Measurements from ENCODE around the gene KCTD1.

KCTD1 gene

DNA sequence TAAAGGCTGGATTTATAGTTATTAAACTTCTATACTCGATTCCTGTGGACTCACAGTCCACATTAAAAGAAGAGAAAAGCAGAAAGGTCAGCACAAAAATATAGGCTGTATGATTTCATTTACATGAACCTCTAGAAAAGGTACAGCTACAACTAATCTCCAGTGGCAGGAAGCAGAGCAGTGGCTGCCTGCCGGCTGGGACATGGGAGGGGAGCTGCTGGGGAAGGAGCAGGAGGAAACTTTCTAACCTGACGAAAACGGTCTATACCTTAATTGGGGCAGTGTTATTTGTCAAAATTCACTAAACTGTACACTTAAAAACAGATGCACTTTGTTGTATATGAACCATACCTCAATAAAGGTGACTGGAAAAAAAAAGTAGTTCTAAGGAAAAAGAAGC, 26.7 kb downstream of the KCTD1 start:
- DNase-seq, result no peak

DNA sequence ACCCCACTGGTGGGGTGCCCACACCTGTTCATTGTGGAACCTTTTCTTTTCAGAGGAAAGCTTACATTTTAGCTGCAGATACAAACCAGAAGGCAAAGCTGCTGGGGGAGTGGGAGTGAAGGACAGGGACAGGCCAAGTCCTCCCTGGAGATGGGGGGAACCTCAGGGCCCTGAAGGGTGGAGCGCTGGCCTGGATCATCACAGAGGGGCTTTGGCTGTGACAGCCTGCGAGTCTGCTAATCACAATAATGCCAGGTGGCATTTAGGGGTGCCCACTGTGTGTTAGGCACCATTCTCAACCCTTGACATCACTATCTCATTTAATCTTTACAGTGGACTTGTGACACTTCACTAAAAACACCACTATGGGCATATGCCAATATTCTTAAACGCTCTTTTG, 27.4 kb downstream of the KCTD1 start:
- DNase-seq, result no peak

DNA sequence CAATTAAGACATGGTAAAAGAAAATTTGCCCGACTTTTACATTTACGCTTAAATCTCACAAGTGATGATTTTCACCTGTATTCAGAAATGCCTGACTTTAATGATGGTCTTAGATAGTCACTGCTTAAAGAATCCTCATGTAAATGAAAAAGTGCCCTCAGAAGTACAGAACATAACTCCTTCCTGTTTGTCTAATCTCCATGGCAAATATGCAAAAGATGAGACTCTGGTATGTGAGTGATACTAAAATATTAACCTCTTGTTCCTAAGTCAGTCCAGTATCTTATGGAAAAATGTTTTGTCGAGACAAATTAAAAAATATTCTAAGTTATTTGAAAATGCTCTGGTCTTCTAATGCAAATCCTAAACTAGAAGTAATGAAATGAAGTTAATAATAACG, 29.2 kb downstream of the KCTD1 start:
- no peak for DNase-seq

DNA sequence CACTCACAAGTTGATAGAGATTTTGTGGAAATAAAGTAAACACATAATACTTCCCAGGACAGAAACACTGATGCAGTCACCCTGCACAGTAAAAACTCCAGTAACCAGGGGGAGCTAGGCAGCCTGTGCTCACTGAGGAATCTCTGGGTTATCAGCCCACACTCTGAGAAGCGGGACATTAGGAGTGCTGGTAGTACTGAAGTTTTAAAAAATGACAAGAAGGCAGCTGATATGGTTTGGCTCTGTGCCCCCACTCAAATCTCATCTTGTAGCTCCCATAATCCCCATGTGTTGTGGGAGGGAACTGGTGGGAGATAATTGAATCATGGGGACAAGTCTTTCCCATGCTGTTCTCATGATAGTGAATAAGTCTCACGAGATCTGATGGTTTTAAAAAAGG, 31.4 kb downstream of the KCTD1 start:
- DNase-seq, result no peak

DNA sequence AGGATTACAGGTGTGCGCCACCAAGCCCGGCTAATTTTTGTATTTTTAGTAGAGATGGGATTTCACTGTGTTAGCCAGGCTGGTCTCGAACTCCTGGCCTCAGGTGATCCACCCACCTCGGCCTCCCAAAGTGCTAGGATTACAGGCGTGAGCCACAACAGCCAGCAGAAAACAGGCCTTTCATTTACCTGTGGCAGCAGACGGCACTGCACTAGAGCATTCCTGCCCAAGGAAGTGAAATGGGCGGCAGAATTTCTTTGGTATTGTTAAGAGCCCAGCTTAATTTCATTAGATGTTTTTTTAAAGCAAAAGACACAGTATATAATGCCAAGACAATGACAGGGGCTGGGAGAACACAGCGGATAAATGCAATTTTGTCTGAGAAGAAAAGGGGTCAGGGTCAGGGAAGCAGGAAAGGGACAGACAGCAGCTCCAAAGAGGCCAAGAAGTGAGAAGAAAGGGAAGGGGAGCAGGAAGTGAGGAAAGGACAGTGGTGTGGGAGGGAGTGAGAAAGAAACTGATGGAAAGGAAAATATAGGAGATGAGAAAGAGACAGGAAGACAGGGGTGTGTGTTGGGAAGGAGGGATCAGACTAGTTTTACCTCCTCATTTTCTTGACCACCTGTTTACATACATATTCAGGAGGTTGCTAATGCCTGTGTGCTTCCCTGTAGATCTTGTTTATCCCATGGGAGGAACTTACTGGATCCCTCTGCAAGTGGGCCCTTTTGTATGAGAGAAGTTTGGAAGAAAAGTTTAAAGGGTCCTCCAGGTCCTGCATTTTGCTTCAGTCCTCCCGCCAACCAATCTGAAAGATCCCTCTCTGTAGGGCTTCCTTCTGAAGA, 32.5 kb downstream of the KCTD1 start:
- no peak for DNase-seq

DNA sequence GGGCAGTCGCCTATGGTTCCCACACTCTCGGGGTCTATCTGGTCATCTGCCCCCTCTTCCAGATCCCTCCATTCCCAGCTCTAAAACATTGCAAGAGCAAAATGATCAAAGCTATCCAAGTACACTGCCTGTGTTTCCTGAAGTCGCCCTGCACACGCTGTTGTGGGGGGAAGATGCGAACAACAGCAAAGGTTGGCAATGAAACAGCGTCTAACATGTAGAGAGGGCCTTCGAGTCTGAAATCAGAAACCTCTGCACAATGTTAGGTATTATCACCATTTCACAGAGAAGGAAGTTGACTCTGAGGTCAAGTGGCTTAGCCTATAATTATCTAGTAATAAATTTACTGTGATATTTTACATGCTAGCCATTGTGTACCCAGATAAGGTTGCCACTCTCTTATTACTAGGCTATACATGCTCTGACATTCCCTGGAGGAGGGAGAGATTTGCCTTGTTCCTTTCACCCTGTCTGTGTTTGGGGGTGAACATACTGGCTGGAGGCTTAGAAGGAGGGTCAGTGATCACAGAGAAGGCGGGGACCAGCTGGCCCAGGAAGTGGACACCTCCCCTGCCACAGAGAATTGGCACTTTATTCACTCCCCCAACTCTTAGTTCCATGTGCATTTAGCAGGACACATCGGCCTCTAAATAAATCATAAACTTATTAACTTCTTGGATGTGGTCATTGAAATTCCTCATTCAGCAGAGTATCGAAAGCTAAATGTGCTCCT, 36.8 kb downstream of the KCTD1 start:
- DNase-seq, result no peak

- DNase-seq, result no peak
These were observed 38.0 kb downstream of the KCTD1 start for GRCh38 chr18:26510337-26510736.

GRCh38 chr18:26506012-26506411, 42.3 kb downstream of the KCTD1 start:
- DNase-seq, result no peak

GRCh38 chr18:26504831-26505230, 43.5 kb downstream of the KCTD1 start:
- DNase-seq, result no peak

GRCh38 chr18:26503382-26503781, 45.0 kb downstream of the KCTD1 start:
- DNase-seq, result no peak

GRCh38 chr18:26502823-26503222, 45.5 kb downstream of the KCTD1 start:
- DNase-seq, result no peak

- no peak for DNase-seq
These were observed 50.5 kb downstream of the KCTD1 start for GRCh38 chr18:26497866-26498265.

DNA sequence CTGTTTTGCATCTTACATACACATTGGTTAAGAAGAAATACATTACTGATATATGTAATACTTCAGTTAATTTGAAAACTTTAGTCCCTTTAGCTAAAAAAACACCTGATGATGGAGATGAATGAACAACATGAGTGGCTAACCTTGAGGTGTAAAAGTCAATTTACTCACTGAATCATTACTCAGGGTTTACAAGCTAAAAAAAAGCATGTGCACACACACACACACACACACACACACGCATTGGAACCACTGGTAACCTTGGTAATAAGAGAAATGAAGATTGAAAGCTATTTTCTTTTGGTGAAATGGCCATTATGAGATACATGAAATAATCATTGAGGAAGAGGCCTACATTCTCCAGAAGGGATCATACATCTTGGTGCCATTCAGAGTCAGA, 51.8 kb downstream of the KCTD1 start:
- no peak for DNase-seq

DNA sequence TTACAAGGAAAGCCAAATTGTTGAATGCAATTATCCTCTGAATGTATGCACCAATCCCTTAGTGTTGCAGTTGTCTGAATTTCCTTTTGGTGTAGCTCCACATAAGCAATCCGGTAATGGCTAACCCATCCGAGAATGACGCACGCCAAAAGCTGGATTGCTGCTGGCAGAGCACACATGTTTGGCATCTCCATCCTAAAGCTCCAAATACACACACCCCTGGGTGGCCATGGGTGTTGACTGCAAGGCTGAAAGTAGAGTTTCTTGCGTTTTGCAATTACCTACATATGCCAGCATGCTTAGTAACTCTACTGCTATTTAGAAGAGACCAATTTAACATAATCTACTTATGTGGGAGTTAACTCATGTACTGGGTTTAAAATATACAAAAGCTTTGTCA, 53.1 kb downstream of the KCTD1 start:
- DNase-seq, result no peak

DNA sequence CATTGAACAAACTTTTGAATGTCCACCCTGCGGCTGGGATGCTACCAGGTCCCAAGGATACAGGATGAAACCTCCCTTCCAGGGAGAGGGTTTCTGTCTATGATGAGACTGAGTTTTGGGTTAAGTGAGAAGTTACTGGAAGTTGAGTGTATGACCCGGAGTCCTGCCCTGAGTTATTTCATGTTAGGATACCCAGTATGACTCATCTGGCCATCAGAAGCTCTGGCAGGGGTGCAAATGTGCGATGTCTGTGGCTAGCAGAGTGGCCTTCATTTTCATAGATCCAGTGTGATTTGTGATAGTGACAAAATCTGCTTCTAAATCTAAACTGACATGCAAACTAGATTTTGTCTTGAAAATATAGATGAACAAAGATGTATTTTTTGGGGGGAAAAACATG, 55.3 kb downstream of the KCTD1 start:
- no peak for DNase-seq

- no peak for DNase-seq
These were observed 57.0 kb downstream of the KCTD1 start for GRCh38 chr18:26491194-26491816.

DNA sequence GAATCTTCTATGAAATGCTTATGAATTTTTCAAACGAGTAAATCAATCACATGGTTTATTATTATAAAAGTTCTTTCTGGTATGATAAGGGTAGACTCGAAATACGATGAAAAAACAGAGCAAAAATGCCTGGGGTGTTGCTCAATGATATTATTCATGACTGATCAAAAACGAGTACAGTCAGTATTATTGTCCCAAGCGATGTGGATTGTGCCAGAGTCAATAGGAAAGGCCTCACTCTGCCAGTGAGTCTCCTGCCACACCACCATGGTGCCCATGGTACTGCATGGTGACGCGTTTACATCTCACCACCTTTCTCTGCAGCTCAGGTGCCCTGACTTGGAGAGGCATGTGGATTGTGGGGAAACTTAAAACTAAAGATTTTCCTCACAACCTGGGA, 58.5 kb downstream of the KCTD1 start:
- no peak for DNase-seq

- DNase-seq, result no peak
These were observed 59.2 kb downstream of the KCTD1 start for GRCh38 chr18:26489191-26489590.

- DNase-seq, result no peak
These were observed 59.8 kb downstream of the KCTD1 start for GRCh38 chr18:26488417-26489009.

- DNase-seq, result no peak
These were observed 60.9 kb downstream of the KCTD1 start for GRCh38 chr18:26487437-26487836.

DNA sequence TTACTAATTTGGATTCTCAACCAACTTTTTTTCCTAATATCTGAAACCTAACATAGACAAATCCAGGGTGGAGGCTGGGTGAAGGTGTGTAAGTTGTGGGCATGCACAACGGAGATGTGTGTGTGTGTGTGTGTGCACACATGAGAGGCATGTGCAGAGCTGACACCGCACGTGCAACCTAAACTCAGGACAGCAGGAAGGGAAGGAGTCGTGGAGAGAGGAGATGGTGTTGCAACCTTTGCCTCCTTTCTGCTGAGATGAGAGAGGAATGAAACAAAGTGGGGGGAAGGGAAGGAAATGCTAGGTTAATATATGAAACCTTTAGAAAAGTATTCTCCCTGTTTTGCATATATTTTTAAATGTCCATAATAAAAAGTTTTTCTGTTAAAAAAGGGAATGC, 64.7 kb downstream of the KCTD1 start:
- no peak for DNase-seq

DNA sequence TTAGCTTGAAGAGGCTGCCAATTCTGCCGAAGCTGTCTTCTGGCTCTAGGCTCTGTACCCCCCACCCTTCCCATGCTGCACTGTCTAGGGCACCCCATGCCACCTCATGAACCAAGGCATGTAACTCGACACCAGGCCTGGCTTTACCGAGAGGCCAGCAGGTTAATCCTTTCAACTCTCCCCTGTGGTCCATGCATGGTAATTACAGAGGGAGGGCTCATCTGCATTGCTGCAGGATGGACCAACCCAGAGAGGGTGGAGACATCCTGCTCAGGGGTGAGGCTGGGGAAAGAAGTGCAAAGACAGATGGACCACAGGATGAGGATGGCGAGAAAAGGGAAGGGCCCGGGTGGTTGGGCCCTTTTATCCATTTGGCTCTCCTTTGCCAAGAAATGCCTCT, 65.8 kb downstream of the KCTD1 start:
- DNase-seq, result no peak

GRCh38 chr18:26480897-26481795, 67.2 kb downstream of the KCTD1 start:
- DNase-seq, result no peak
